Medulla oblongata (tissue), 1 donor: Measurements from ENCODE around the gene HOXB6.

Experiments
- DNase-seq: peaks from one replicate; pipeline ENCODE4 v3.0.0-alpha.2; 2015; ENCODE audit errors: extremely low spot score

HOXB6 gene

DNA sequence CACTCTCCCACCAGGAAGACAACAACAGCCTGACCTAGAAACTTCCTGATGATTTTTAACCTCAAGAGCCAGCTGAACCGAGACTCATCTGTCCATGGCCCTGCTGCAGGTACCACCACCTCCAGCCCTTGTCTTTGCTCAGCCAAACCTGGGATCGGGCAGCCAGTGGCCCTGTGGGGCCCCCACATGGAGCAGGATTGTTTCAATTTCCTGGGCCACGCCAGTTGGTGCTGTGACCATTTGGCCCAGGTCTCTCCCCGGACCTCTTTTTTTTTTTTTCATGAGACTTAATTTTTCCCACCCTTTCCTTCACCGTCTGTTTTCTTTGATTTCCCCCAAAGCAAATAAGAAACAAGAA, 51.6 kb downstream of the HOXB6 start:
- peak; percentile 4 for DNase-seq

DNA sequence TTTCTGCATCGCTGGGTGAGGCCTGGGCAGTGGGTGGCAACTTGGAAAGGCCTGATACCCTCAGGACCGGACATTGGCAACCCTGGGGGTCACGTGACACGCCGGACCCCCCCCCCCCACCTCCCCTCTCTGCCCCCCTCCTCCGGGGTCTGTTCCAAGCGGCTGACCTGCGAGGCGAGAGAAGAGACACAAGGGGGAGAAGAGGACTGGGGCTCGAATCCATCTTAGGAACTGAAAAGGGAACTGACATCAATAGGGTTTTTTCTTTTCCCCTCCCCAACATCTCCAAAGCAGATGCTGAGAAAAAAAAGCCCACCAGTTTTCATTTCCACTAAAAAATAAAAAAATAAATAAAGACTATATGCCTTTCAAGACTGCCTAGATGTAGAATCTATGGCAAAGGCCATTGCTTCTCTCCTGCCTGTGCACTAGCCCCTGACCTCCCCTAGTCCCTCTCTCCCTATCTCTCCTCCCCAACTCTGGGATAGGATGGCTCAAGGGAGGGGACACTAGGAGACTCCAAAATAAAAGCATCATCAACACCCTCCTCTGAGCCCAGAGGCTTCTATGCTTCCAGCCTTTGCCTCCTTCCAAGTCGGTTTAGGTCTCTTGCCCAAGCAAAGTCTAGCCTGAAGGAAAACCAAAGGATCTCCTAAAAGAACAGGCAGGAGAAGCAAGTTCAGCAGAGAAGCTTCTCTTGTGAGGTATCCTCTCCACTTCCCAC, 52.2 kb downstream of the HOXB6 start:
- DNase-seq: peak; percentile 74

DNA sequence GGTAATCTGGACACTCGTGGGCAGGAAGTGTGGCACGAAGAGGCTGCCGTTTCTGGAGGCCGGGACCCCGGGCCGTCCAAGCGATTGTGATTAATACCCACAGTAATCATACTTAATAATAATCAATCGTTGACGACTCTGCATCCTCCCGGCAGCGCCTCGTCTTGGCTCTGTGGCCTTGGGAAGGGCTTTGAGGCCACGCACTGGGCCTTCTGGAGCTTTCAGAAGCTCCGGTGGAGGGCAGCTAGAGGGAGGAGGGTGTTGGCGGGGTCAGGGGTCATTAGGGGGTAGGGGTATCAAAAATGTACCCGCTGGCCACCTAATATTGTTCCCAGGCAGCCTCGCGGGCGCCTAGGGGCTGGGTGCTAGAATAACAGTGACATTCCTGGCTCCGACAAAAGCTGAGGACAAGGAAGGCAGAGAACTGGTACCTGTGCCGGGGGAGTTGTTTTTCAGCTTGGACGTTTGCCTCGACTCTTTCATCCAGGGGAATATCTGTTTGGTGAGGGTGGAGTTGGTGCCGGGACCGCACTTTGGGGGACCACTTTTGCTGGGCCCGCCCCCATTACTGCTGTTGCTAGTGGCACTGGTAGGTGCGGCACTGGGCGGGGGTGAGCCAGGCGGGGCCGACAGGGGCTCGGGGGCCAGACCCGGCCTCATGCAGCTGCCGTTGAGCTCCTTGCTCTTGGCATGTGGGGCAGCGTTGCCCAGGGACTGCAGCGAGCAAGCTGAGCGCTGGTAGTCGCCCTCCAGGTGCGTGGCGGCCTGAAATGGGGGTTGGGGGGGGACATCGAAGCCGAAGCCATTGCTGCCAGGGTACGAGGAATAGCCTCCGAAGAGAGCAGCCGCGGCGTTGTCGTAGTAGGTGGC, 53.0 kb downstream of the HOXB6 start:
- peak; percentile 4 for DNase-seq

DNA sequence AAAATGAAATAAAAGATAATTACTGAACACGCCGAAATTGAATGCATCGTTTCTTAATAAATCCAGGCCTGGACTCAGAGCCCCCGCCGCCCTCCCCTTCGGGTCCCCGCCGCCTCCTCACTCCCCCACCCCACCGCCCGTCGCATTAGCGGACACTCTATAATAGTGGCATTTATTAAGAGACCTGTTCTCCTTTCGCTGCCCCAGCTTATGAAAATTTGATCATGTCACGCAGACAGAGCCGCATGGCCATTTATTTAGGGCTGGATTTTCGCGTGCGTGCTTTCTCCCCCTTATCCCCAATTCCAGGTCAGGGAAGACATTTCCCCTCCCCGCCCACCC, 53.6 kb downstream of the HOXB6 start:
- no peak for DNase-seq

DNA sequence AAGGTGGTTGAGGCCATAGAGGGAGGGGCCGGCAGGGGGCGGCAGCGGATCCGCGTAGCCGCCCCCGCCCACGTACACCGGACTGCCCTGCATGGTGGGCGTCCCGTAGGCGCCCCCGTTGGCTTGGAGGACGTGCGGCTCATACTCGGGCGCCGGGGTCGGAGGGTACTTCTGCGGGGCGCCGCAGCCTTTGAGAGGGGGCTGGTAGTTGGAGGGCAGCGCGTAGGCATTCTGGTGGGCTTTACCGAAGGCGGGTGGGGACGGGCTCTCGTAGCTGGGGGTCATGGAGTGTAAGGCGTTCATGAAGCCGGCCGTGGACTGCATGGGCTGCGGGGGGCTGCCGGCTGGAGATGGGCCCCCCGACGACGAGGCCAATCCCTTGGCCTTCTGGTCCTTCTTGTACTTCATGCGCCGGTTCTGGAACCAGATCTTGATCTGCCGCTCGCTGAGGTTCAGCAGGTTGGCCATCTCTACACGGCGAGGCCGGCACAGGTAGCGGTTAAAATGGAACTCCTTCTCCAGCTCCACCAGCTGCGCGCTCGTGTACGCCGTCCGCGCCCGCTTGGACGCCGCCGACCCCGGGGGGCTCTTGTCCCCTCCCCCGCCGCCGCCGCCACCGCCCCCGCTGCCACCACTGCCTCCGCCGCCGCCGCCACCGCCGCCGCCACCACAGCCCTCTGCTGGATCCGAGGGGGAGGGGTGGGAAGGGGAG, 54.1 kb downstream of the HOXB6 start:
- DNase-seq: no peak

DNA sequence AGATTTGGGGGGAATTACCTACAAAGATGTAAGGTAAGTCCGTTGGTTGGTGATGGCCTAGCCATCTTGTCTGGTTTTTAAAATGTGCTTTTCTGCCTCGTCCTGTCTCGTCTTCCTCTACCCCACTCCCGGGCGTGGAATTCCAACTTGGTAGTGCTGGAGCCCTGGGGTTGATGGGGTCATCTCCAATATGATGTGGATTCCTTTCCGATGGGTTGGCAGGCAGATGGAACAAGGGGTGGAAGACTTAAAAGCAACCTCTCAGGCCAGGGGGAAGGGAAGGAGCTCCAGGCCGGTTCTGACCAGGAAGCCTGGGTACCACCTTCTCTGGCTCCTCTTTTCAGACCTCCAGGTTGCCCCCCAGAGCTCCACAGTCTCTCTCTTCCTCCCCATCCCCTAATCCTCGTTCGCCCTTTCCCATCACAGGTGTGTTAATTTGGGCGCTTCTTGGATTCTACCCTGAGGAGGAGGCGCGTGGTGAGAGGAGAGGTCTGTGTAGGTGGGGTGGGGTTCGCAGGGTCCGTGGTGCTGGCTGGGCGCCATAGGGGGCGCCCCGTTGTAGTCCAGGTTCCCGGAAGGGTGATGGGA, 54.8 kb downstream of the HOXB6 start:
- DNase-seq: no peak

DNA sequence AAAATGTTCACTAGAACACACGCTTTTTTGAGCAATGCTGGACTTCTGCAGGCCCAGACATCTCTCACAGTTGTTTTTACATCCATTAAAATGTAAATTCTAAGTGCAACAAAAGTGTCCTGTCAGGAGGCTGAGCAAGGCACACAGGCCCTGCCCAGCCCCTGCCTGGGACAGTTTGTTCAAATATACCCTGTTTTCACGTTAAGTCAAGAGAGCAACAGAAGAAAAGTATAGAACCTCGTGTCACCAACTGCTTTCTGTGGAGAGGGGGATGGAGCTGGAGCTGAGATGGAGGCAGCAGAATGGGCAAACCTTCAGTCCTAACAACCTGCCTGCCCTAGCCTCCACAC, 55.5 kb downstream of the HOXB6 start:
- no peak for DNase-seq

DNA sequence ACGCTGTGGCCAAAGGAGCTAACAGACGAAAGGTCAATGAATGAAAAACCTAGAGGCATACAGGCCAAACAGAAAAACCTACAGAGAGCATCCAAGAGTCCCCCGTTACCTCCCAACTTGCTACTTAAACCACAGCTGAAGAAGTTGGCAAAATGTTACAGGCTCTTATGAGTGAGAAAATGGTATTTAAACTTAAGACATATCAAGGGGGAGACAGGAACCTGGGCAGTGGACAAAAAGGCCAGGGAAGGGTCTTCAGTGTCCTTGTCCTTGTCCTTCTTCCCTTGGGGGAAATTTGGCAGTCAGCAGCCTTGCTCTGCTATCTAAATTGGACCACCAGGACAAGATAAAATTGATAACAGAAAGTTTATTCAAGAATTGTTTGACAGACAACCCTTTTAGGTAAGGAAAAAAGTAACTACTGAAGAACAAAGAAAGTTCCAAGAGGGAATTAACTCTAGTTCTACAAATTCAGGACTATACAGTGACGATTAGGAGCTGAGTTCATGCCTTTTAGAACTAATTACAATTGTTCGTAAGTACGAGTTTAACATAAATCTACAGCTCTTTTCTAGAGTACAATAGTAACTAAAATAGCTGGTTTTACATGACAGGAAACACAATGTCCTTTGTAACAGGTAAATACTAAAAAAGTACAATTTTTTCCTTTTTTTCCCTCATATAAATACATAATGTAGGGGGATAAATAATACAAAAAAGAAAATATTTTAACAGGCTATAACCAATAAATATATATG, 56.1 kb downstream of the HOXB6 start:
- no peak for DNase-seq

DNA sequence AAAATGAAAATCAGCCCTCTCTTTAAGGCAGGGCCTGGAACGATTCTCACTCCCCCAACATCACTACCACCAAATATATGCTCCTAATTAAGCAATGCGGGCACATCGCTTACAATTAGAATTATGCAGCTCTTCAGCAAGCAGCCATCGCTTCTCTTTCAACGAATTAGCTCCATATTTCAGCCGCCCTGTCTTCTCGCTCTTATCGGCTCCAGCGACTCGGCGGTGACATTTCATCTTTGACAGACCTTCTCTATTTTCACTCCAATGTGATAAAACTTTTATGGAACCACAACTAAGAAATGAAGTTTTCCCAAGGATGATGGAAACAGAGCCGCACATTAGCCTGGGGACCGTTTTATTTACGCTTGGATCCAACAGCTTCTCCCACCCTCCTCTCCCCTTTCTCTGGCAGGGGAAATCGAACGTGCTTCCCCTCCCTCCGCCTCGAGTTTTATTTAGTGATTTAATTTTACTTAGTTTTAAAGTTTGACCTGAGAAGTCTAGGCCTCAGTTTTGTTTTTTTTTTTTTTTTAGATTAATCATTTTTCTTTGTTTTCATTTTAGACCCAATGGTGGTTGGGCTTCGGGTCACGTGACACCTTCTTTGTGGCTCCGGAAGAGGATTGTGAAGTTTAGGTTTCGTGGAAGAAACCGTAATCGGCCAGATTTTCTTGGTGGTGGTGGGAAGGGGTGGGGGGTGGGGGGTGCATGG, 56.8 kb downstream of the HOXB6 start:
- no peak for DNase-seq

DNA sequence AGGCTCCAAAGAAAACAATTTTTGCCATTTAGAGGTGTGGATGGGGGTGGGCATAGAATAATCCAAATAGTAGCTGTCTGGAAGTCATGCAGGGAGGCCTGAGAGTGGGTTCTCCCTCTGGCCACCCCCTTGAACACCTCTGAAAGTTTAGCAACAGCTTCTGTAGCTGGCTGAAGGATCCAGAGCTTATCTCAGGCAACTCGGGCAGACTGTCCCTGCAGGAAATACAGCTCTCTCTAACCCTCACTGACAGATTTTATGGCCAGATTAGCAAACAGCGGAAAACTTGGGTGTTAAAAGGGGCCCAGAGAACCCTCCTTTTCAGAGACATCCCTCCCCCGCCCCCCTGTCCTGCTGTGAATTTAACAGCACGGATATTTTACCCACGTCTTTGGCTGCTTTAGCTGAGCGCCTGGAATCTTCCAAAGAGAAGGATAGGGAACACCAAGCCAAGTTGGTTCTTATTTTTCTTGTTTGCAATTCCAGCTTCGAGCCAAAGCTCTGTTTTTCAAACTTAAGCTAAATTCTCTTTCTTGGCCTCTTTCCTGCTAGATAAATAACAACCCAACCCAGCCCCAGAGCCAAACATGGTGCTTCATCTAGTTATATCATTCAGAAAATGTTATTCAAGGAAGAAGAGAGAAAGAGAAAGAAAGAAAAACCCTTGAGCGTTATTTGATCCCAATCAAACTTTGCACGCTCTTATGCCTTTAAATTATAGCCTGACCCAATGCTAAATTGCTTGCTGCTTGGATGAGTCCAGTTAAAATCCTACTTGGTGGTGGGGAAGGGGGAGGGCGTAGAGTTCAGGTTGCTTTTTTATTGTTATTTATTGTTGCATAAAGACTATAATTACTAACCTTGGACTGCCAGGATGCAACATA, 57.6 kb downstream of the HOXB6 start:
- DNase-seq: peak; percentile 56

DNA sequence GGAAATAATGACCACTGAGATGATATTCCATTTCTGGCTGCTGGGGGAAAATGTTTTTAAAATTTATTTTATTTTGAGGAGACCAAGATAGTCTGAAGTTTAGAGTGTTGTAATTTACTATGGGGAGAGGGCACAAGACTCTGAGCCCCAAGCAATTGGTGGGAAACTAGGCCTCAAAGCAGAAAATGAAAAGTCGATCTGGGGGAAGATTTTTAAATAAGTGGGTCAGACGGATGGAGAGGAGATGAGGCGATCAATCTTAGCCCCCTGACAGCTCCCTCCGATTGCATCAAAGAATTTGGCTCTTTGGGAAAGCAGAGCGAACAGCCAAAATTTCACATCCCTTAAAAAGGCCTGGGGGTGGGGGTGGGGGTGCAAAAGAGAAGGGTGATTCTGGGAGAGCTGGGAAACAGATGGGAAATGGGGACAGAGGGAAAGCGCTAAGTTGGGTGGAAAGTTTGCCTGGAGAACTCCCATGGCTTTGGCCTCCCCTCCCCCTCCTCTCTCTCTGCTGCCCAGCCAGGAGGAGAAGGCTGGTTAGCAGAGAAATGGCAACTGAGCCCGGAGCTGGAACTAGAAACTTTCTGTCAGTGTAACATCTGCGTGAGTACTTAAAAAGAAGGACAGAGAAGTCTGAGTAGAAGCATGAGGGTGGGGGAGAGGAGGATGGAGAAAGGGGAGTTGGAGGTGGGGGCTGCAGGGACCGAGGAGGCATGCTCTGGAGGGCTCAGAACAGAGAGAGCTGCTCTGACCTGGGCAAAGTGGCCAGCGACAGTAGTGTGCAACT, 58.5 kb downstream of the HOXB6 start:
- peak; percentile 60 for DNase-seq
